Activated T-cell treated with anti-CD3 and anti-CD28 coated beads for 4 hours (primary cell): ENCODE measurements around the gene PIP4K2B.
"Not testable (repeated sequence)": the region's sequence is repeated elsewhere in the genome, so short reads cannot be mapped to it uniquely, and the experiment has no call there.

Experiments
- DNase-seq: peaks from one replicate; pipeline ENCODE4 v3.0.0-alpha.2; 2020

PIP4K2B gene

DNA sequence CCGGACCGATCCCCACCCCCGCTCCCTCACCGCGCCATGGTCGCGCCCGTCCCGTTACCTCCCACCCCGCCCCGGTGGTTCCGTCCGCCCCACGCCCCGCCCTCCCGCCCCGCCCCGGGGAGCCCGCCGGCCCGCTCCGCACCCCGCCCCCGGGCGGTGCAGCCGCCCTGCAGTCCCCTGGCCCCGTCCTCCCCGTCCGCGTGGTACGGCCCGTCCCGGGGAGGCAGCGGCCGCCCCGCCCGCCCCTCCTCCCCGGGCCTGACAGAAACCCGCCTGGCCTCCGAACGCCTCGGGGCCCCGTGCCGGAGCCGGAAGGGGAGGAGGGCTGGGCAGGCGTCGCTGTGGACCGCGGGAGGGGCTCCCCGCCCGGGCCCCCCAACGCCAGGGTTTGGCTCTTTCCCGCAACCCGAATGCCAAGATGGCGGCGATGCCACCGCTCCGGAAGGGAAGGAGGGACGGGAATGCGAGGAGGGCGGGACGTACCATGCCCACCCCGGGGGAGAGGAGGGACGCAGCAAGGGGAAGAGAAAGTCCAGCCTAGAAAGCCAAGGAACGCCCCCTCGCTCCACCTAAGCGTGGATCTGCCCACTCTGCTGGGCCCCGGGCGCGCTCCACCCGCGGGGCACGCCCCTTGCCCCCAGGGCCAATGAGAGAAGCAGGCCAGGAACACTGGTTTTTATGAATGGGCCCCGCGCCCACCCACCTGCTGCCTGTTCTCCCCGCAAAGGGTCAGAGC is at the start of gene PIP4K2B:
PIP4K2B (minus strand) TSS at position 56 of the 736 bp plus-strand sequence. CDS start 132 bp downstream, outside the sequence.
- peak; percentile 66 for DNase-seq

DNA sequence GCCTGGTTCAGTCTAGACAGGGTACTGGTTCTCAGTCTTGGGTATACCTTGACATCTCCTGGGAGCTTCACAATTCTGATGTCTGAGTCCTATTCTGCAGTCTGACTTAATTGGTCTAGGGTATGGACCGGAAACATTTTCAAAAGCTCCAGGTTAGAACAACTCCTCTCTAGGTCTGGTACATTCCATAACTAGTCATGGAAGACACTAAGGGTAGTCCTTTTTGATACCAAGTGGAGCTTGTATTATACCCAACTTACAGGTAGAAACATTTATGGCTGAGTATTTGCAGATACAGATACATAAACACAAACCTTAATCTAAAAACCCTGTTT is 49.2 kb upstream of the PIP4K2B start:
- no peak for DNase-seq

DNA sequence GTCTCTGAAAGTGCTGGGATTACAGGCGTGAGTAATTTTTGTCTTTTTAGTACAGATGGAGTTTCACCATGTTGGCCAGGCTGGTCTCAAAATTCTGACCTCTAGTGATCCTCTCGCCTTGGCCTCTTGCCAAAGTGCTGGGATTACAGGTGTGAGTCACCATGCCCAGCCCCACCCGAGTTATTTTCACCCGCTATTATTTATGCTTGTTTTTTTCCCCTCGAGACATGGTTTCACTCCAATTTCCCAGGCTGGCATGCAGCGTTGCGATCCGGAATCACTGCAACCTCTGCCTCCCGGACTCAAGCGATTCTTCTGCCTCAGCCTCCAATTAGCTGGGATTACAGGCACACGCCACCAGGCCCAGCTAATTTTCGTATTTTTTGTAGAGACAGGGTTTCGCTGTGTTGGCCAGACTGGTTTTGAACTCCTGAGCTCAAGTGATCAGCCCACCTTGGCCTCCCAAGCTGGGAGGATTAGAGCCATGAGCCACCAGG is 45.0 kb upstream of the PIP4K2B start:
- DNase-seq, result no peak

GRCh38 chr17:38825762-38826247 is 26.4 kb upstream of the PIP4K2B start:
- DNase-seq, result no peak

GRCh38 chr17:38824899-38825761 is 25.8 kb upstream of the PIP4K2B start, which contains the start of gene CWC25:
Gene CWC25 (minus strand): TSS chr17:38825321. CDS start chr17:38825183, 138 bp downstream.
- peak; percentile 97 for DNase-seq

DNA sequence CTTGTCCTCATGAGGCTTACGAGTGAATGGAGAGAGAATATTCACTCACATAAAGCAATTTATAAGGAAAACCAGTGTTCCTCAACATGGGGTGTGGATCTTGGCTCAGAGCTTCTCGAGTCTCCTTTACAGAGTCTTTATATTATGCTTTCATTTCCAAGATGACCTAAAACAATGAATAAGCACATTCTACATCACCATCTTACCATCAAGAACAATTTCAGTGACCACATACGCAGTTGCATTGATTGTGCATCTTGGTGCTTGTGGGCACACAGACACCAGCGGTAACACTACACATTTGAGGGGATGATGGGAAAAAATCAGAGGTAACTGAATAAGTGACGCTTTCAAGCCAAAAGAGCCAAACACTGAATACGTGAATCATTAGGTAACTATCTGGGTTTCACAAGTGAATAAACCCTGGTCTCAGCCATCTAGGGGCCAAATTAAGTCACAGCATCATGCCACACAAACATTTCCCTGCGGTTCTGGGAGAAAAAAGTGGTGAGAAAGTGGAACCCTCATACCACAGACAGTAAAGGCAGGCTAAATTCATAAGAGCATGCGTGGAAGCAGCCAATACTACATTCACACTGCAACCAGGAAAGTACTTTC is 16.3 kb upstream of the PIP4K2B start:
- no peak for DNase-seq

DNA sequence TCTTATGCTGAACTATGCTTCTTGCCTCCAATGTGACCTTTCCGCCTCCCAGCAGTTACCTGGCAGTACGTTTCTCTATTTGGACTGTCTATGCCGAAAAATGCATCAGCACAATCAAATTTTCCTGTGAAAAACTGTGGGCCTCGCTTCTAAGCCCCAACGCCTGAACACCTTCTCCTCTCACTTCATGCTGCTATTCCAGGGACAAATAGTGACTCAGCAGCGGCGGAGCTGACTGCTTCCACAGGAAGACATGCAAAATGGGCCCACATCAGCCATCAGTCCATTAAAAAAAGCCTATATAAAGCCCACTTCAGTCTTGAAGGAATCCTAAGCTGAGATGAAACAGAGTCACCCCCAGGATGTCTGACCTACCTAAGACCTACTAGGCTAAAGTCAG is 10.5 kb upstream of the PIP4K2B start:
- no peak for DNase-seq

GRCh38 chr17:38800237-38800760 is 943 bp upstream of the PIP4K2B start:
- DNase-seq, result no peak

GRCh38 chr17:38798614-38799500 is 499 bp downstream of the PIP4K2B start:
- DNase-seq, result peak; percentile 10

- DNase-seq, result no peak
Observed at GRCh38 chr17:38797828-38798227, 1.5 kb downstream of the PIP4K2B start.

GRCh38 chr17:38797158-38797490 is 2.2 kb downstream of the PIP4K2B start:
- DNase-seq, result no peak

GRCh38 chr17:38796451-38797157 is 2.8 kb downstream of the PIP4K2B start:
- DNase-seq, result no peak

DNA sequence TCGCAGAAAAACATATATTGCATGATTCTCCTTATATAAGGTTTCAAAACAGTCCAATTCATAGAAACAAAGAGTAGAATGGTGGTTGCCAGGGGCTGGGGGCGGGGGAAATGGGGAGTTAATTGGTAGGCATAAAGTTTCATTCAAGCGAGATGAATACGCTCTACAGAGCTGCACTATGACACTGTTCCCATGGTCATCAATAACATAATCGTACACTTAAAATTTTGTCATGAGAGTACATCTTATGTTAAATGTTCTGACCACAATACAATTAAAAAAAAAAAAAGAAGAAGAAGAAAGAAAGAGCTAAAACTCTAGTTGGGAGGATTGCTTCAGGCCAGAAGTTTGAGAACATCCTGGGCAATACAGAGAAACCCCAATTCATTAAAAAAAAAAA is 5.1 kb downstream of the PIP4K2B start:
- DNase-seq, result no peak

GRCh38 chr17:38791162-38791561 is 8.2 kb downstream of the PIP4K2B start:
- DNase-seq, result no peak

DNA sequence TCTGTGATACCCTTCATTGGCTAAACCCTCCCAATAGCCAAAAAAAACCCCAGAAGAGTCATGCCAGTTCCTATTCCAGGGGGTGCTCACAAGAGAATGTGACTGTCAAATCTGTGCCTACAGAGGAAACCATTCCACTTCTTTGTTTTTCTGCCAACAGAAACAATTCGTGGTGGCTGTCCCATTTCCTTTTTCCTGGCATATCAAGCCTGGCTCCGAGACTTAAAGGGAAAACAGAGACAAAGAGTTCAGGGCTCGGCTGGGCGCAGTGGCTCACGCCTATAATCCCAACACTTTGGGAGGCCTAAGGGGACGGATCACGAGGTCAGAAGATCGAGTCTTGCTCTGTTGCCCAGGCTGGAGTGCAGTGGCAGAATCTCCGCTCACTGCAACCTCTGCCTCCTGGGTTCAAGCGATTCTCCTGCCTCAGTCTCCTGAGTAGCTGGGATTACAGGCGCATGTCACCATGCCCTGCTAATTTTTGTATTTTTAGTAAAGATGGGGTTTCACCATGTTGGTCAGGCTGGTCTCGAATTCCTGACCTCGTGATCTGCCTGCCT is 9.1 kb downstream of the PIP4K2B start:
- DNase-seq, result not testable (repeated sequence)

DNA sequence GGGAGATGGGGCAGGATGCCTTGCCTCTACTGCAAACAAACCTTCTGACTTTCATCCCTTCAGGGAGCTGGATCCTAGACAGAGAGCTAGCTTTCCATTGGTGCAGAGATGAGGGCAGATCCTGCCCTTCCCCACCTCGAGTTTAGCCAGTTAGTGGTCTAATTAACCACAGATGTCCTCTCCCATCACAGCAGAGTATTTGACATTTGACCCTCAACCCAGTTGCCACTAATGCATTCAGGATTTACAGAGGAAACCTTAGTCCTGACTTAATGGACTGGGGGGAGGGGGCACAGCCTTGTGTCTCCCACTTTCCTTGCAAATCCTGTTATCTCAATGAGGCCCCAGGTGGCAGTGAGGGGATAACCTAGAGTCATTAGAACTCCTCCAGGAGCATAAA is 10.2 kb downstream of the PIP4K2B start:
- no peak for DNase-seq

DNA sequence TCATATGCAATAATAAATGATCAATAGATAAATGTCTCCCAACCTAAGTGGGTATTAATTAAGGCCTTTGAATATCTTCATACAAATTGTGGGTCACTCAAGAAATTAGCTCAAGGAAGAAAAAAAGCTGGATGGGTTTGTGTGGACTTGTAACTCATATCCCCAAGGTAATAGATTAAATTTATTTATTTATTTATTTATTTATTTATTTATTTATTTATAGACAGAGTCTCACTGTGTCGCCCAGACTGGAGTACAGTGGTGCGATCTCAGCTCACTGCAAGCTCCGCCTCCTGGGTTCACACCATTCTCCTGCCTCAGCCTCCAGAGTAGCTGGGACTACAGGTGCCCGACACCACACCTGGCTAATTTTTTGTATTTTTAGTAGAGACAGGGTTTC is 11.4 kb downstream of the PIP4K2B start:
- not testable (repeated sequence) for DNase-seq

GRCh38 chr17:38786372-38786771 is 13.0 kb downstream of the PIP4K2B start:
- DNase-seq, result no peak

- no peak for DNase-seq
Observed at GRCh38 chr17:38783227-38783626, 16.1 kb downstream of the PIP4K2B start.

GRCh38 chr17:38779965-38780752 is 19.2 kb downstream of the PIP4K2B start:
- no peak for DNase-seq
